WTC11 (cell line): ENCODE measurements around the gene CUL2. TPM values are rescaled to one million over a fixed set of nuclear protein-coding genes. Genes with fewer than 3 reads are reported as not detected.

Source experiments
- ATAC-seq: fragments of 200-7000 bp; cut with Tn5 transposase; 2 replicates; pipeline ENCODE4 v1.10.0; 2021; ENCODE audit warnings: mild to moderate bottlenecking, moderate library complexity
- CTCF ChIA-PET: fragments of 300-600 bp; sonication (Branson Sonifier 250); formaldehyde crosslinking; loops from one replicate; lab custom pipeline; 2021; ENCODE audit warnings: antibody characterized with exemption; lab: Charles Lee
- POLR2A ChIA-PET: fragments of 350-600 bp; sonication (Branson Sonifier 250); formaldehyde crosslinking; loops from one replicate; lab custom pipeline; 2021; ENCODE audit warnings: antibody characterized with exemption; lab: Charles Lee
- DNase-seq: peaks from one replicate; pipeline ENCODE4 v3.0.0; 2021; ENCODE audit warnings: low spot score
- H3K27ac Mint-ChIP-seq: 2 replicates; pipeline ENCODE4 v1.8.0; 2021; ENCODE audit warnings: mixed read lengths
- H3K27me3 Mint-ChIP-seq: 2 replicates; pipeline ENCODE4 v1.8.0; 2021; ENCODE audit warnings: low read depth, mild to moderate bottlenecking, moderate library complexity, mixed read lengths
- H3K36me3 Mint-ChIP-seq: 2 replicates; pipeline ENCODE4 v1.8.0; 2021; ENCODE audit warnings: mixed read lengths
- H3K4me1 Mint-ChIP-seq: 2 replicates; pipeline ENCODE4 v1.8.0; 2022; ENCODE audit warnings: mixed read lengths
- H3K4me3 Mint-ChIP-seq: 2 replicates; pipeline ENCODE4 v1.8.0; 2021; ENCODE audit warnings: mild to moderate bottlenecking, moderate library complexity, mixed read lengths
- H3K9me3 Mint-ChIP-seq: 2 replicates; pipeline ENCODE4 v1.8.0; 2021; ENCODE audit warnings: mixed read lengths
- CREB1 ChIP-seq: sonication (generic); formaldehyde crosslinking; IDR thresholded peaks from 2 replicates; pipeline ENCODE4 v1.8.0; 2023; ENCODE audit warnings: mild to moderate bottlenecking, missing genetic modification reagents
- ETV6 ChIP-seq: sonication (generic); formaldehyde crosslinking; IDR thresholded peaks from 2 replicates; pipeline ENCODE4 v1.8.1; 2022; ENCODE audit warnings: mild to moderate bottlenecking, missing genetic modification reagents
- OVOL2 ChIP-seq: fragments of 250-450 bp; sonication (Bioruptor Pico); IDR thresholded peaks from 2 replicates; pipeline ENCODE4 v1.9.0; 2021; ENCODE audit warnings: mild to moderate bottlenecking, borderline replicate concordance
- PRRX2 ChIP-seq: fragments of 250-450 bp; sonication (Bioruptor Pico); IDR thresholded peaks from 2 replicates; pipeline ENCODE4 v1.8.0; 2021; ENCODE audit warnings: mild to moderate bottlenecking
- RORB ChIP-seq: fragments of 250-450 bp; sonication (Bioruptor Pico); IDR thresholded peaks from 2 replicates; pipeline ENCODE4 v1.9.0; 2021; ENCODE audit warnings: mild to moderate bottlenecking
- TEAD4 ChIP-seq: sonication (generic); formaldehyde crosslinking; IDR thresholded peaks from 2 replicates; pipeline ENCODE4 v1.8.0; 2022; ENCODE audit warnings: mild to moderate bottlenecking, missing genetic modification reagents
- ZNF317 ChIP-seq: sonication (generic); formaldehyde crosslinking; IDR thresholded peaks from 2 replicates; pipeline ENCODE4 v1.8.1; 2023; ENCODE audit warnings: low read depth, mild to moderate bottlenecking, moderate library complexity, missing genetic modification reagents, borderline replicate concordance
- ZNF671 ChIP-seq: fragments of 250-450 bp; sonication (Bioruptor Pico); IDR thresholded peaks from 2 replicates; pipeline ENCODE4 v1.8.0; 2021; ENCODE audit warnings: mild to moderate bottlenecking
- total RNA-seq: library from RNA; stranded (reverse); gene quantifications from 3 replicates; pipeline ENCODE4 v1.2.3, GENCODE V29; 2021
- TF ChIP-seq, protein P1 (sequence below): sonication (generic); formaldehyde crosslinking; IDR thresholded peaks from 2 replicates; pipeline ENCODE4 v1.8.1; 2022; ENCODE audit warnings: mild to moderate bottlenecking, missing genetic modification reagents, moderate library complexity, borderline replicate concordance
- TF ChIP-seq, protein P2 (sequence below): sonication (generic); formaldehyde crosslinking; IDR thresholded peaks from 2 replicates; pipeline ENCODE4 v1.8.0; 2022; ENCODE audit warnings: mild to moderate bottlenecking, missing genetic modification reagents
- TF ChIP-seq, protein P3 (sequence below): sonication (generic); formaldehyde crosslinking; conservative IDR thresholded peaks from 2 replicates; pipeline ENCODE4 v1.8.1; 2023; ENCODE audit warnings: mild to moderate bottlenecking, low read depth, missing genetic modification reagents, moderate library complexity
- TF ChIP-seq, protein P4 (sequence below): fragments of 250-450 bp; sonication (Bioruptor Pico); IDR thresholded peaks from 2 replicates; pipeline ENCODE4 v1.9.0; 2021; ENCODE audit warnings: mild to moderate bottlenecking
- TF ChIP-seq, protein P5 (sequence below): sonication (generic); formaldehyde crosslinking; IDR thresholded peaks from 2 replicates; pipeline ENCODE4 v1.8.1; 2023; ENCODE audit warnings: mild to moderate bottlenecking, missing genetic modification reagents, moderate library complexity
- TF ChIP-seq, protein P6 (sequence below): sonication (generic); formaldehyde crosslinking; IDR thresholded peaks from 2 replicates; pipeline ENCODE4 v1.8.0; 2023; ENCODE audit warnings: missing genetic modification reagents, mild to moderate bottlenecking, borderline replicate concordance
- TF ChIP-seq, protein P7 (sequence below): sonication (generic); formaldehyde crosslinking; IDR thresholded peaks from 2 replicates; pipeline ENCODE4 v1.8.1; 2022; ENCODE audit warnings: low read depth, missing genetic modification reagents, borderline replicate concordance

Gene CUL2
- total RNA-seq, 1 experiment from 2014 or later, result 38.3 TPM

DNA sequence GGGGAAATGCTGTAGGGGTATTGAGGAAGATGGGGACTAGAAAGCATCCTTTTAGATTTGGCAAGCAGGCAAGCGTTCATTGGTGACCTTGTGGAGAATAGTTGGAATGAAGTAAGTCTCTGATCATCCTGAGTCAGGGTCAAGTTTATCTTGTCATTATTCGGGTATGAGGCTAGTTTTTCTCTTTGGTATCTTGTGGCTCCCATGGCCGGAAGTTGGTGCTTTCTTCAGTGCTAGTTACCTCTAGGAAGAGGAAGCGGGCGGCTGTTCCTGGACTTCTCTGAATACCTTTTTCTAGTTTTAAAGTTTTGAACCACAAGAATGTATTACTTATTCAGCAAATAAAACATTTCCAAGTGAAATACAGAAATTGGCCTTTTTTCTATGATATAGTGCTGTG is 45.7 kb upstream of the CUL2 start (continued):
- TF ChIP-seq, protein P1, sequence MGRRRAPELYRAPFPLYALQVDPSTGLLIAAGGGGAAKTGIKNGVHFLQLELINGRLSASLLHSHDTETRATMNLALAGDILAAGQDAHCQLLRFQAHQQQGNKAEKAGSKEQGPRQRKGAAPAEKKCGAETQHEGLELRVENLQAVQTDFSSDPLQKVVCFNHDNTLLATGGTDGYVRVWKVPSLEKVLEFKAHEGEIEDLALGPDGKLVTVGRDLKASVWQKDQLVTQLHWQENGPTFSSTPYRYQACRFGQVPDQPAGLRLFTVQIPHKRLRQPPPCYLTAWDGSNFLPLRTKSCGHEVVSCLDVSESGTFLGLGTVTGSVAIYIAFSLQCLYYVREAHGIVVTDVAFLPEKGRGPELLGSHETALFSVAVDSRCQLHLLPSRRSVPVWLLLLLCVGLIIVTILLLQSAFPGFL (CRISPR knock-in tag), result no peak
- TF ChIP-seq, protein P2, sequence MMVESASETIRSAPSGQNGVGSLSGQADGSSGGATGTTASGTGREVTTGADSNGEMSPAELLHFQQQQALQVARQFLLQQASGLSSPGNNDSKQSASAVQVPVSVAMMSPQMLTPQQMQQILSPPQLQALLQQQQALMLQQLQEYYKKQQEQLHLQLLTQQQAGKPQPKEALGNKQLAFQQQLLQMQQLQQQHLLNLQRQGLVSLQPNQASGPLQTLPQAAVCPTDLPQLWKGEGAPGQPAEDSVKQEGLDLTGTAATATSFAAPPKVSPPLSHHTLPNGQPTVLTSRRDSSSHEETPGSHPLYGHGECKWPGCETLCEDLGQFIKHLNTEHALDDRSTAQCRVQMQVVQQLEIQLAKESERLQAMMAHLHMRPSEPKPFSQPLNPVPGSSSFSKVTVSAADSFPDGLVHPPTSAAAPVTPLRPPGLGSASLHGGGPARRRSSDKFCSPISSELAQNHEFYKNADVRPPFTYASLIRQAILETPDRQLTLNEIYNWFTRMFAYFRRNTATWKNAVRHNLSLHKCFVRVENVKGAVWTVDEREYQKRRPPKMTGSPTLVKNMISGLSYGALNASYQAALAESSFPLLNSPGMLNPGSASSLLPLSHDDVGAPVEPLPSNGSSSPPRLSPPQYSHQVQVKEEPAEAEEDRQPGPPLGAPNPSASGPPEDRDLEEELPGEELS (CRISPR knock-in tag), result no peak
- TF ChIP-seq, all 79 proteins: peak for 0

DNA sequence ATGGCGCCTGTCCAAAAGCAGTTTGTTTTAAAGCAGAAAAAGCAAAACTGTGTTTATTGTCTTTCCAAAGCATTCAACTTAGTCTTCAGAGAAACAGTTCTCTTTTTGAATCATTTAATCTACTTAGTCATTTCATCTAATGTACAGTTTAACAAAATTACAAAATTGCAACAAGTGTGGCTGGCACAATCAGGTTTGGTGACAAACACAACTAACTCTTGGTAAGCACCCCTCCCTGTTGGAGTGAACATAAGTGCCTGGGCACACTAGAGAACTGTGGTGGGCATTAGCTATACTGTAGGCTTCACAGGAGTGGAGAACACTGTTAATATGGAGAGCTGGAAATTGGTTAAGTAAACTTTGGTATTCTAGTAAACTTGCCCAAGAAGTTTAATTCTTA is 43.4 kb upstream of the CUL2 start:
- ATAC-seq (no peak), DNase-seq (no peak)
- POLR2A ChIA-PET, result interaction anchor here (1.2 kb wide), 1 partner anchor 62 kb away, joined by 4 read pairs; no protein-coding TSS in a partner anchor
- H3K9me3 Mint-ChIP-seq, result no peaks in the 10 kb centered on the region
- H3K27me3 Mint-ChIP-seq, result no peaks in the 10 kb centered on the region
- no peak overlapping the region for H3K4me3 Mint-ChIP-seq
- CTCF ChIA-PET, result interaction anchor here (0.6 kb wide), 1 partner anchor 191 kb away, joined by 3 read pairs; no protein-coding TSS in a partner anchor
- H3K27ac Mint-ChIP-seq, result peak overlapping the region; percentile 79; the same call in 1 of the 2 replicates
- H3K4me1 Mint-ChIP-seq, result peaks cover 9% of the 10 kb centered on the region
- TF ChIP-seq, protein P3, sequence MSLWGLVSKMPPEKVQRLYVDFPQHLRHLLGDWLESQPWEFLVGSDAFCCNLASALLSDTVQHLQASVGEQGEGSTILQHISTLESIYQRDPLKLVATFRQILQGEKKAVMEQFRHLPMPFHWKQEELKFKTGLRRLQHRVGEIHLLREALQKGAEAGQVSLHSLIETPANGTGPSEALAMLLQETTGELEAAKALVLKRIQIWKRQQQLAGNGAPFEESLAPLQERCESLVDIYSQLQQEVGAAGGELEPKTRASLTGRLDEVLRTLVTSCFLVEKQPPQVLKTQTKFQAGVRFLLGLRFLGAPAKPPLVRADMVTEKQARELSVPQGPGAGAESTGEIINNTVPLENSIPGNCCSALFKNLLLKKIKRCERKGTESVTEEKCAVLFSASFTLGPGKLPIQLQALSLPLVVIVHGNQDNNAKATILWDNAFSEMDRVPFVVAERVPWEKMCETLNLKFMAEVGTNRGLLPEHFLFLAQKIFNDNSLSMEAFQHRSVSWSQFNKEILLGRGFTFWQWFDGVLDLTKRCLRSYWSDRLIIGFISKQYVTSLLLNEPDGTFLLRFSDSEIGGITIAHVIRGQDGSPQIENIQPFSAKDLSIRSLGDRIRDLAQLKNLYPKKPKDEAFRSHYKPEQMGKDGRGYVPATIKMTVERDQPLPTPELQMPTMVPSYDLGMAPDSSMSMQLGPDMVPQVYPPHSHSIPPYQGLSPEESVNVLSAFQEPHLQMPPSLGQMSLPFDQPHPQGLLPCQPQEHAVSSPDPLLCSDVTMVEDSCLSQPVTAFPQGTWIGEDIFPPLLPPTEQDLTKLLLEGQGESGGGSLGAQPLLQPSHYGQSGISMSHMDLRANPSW (CRISPR knock-in tag), result no peak
- TF ChIP-seq CREB1 (no peak), TEAD4 (CRISPR knock-in tag) (no peak), ZNF671 (CRISPR knock-in tag) (no peak), ZNF317 (CRISPR knock-in tag) (no peak), RORB (CRISPR knock-in tag) (no peak)
- no peaks in the 10 kb centered on the region for H3K36me3 Mint-ChIP-seq

DNA sequence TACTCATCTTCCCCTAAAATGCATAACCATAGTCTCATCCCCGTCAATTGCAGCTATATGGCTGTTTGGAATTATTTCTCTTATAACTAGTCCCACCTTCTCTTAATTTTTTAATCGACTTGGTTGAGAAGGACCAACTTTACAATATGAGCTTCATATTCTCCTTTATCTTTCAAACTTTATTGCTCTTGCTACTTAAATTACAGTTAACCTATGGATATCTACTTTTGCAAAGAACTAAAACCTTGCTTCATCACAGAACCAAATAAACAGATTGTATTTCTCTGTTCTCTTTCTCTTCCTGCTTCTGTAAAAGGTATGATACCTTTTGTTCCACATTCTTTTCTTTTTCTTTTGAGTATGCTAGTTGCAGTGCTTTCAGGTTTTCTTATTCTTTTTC is 42.6 kb upstream of the CUL2 start:
- Mint-ChIP-seq H3K4me1 (peaks cover 14% of the 10 kb centered on the region), H3K36me3 (no peaks in the 10 kb centered on the region), H3K27ac (peak overlapping the region; percentile 1; the same call in 1 of the 2 replicates), H3K9me3 (no peaks in the 10 kb centered on the region), H3K27me3 (no peaks in the 10 kb centered on the region), H3K4me3 (no peak overlapping the region)
- ATAC-seq, result no peak
- TF ChIP-seq ETV6 (CRISPR knock-in tag), result no peak
- TF ChIP-seq, protein P4, sequence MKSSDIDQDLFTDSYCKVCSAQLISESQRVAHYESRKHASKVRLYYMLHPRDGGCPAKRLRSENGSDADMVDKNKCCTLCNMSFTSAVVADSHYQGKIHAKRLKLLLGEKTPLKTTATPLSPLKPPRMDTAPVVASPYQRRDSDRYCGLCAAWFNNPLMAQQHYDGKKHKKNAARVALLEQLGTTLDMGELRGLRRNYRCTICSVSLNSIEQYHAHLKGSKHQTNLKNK (CRISPR knock-in tag), result no peak
- TF ChIP-seq, protein P3 (CRISPR knock-in tag), result no peak
- TF ChIP-seq, protein P5, sequence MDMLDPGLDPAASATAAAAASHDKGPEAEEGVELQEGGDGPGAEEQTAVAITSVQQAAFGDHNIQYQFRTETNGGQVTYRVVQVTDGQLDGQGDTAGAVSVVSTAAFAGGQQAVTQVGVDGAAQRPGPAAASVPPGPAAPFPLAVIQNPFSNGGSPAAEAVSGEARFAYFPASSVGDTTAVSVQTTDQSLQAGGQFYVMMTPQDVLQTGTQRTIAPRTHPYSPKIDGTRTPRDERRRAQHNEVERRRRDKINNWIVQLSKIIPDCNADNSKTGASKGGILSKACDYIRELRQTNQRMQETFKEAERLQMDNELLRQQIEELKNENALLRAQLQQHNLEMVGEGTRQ (CRISPR knock-in tag), result no peak
- TF ChIP-seq OVOL2 (CRISPR knock-in tag), result no peak
- TF ChIP-seq CREB1, result no peak
- TF ChIP-seq, protein P6, sequence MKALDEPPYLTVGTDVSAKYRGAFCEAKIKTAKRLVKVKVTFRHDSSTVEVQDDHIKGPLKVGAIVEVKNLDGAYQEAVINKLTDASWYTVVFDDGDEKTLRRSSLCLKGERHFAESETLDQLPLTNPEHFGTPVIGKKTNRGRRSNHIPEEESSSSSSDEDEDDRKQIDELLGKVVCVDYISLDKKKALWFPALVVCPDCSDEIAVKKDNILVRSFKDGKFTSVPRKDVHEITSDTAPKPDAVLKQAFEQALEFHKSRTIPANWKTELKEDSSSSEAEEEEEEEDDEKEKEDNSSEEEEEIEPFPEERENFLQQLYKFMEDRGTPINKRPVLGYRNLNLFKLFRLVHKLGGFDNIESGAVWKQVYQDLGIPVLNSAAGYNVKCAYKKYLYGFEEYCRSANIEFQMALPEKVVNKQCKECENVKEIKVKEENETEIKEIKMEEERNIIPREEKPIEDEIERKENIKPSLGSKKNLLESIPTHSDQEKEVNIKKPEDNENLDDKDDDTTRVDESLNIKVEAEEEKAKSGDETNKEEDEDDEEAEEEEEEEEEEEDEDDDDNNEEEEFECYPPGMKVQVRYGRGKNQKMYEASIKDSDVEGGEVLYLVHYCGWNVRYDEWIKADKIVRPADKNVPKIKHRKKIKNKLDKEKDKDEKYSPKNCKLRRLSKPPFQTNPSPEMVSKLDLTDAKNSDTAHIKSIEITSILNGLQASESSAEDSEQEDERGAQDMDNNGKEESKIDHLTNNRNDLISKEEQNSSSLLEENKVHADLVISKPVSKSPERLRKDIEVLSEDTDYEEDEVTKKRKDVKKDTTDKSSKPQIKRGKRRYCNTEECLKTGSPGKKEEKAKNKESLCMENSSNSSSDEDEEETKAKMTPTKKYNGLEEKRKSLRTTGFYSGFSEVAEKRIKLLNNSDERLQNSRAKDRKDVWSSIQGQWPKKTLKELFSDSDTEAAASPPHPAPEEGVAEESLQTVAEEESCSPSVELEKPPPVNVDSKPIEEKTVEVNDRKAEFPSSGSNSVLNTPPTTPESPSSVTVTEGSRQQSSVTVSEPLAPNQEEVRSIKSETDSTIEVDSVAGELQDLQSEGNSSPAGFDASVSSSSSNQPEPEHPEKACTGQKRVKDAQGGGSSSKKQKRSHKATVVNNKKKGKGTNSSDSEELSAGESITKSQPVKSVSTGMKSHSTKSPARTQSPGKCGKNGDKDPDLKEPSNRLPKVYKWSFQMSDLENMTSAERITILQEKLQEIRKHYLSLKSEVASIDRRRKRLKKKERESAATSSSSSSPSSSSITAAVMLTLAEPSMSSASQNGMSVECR (CRISPR knock-in tag), result no peak
- TF ChIP-seq PRRX2, result no peak
- TF ChIP-seq, protein P7, sequence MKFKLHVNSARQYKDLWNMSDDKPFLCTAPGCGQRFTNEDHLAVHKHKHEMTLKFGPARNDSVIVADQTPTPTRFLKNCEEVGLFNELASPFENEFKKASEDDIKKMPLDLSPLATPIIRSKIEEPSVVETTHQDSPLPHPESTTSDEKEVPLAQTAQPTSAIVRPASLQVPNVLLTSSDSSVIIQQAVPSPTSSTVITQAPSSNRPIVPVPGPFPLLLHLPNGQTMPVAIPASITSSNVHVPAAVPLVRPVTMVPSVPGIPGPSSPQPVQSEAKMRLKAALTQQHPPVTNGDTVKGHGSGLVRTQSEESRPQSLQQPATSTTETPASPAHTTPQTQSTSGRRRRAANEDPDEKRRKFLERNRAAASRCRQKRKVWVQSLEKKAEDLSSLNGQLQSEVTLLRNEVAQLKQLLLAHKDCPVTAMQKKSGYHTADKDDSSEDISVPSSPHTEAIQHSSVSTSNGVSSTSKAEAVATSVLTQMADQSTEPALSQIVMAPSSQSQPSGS, result no peak
- ChIA-PET CTCF (interaction anchor here (1.6 kb wide), 1 partner anchor 63 kb away, joined by 3 read pairs; no protein-coding TSS in a partner anchor), POLR2A (interaction anchor here (0.7 kb wide), 1 partner anchor 82 kb away, joined by 8 read pairs; no protein-coding TSS in a partner anchor)
- no peak for DNase-seq
